ENCODE results near the gene NXPH1.

The NXPH1 gene

GRCh38 chr7:8567626-8568025 lies 134.2 kb downstream of the NXPH1 start:
- H3K27me3 Mint-ChIP-seq = no peaks in the 10 kb centered on the region
- H3K4me1 Mint-ChIP-seq = no peaks in the 10 kb centered on the region
- no peak overlapping the region for H3K27ac Mint-ChIP-seq
- DNase-seq (ENCODE audit: low spot score in 2 of 2) = no peak
- H3K36me3 Mint-ChIP-seq = no peaks in the 10 kb centered on the region
- no peak overlapping the region for H3K4me3 Mint-ChIP-seq
- no peaks in the 10 kb centered on the region for H3K9me3 Mint-ChIP-seq
- no peak for ATAC-seq (ENCODE audit: low read depth)

- Mint-ChIP-seq H3K27ac (no peak overlapping the region), H3K4me1 (no peaks in the 10 kb centered on the region), H3K27me3 (no peaks in the 10 kb centered on the region), H3K36me3 (no peaks in the 10 kb centered on the region), H3K9me3 (no peaks in the 10 kb centered on the region), H3K4me3 (no peak overlapping the region)
- ATAC-seq (ENCODE audit: low read depth) (no peak), DNase-seq (ENCODE audit: low spot score in 2 of 2) (no peak)
These were observed 146.3 kb downstream of the NXPH1 start for GRCh38 chr7:8579661-8580194.

DNA sequence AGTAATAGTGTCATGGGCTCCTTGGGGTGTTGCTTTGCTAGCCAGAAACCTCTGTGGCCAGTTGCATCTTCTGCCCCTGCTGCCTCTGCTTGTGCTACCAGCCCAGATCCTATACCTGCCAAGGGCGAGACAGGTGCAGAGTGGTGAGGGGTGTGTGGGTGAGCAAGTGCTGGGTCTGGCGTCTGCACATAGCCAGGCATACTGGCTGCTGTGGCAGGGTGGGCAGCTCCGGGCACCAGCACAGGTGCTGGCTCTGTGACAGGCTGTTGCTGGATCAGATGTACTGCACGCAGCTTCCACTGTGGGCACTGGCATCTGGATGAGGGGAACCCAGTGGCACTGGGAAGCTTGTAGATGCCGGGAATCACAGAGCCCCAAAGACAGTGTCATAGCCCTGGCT lies 148.4 kb downstream of the NXPH1 start:
- Mint-ChIP-seq H3K36me3 (no peaks in the 10 kb centered on the region), H3K9me3 (no peaks in the 10 kb centered on the region), H3K4me3 (no peak overlapping the region), H3K4me1 (no peaks in the 10 kb centered on the region), H3K27me3 (no peaks in the 10 kb centered on the region), H3K27ac (no peak overlapping the region)
- ATAC-seq (ENCODE audit: low read depth) (no peak), DNase-seq (ENCODE audit: low spot score in 2 of 2) (no peak)

- no peak for ATAC-seq (ENCODE audit: low read depth)
- no peak overlapping the region for H3K27ac Mint-ChIP-seq
These were observed 149.3 kb downstream of the NXPH1 start for GRCh38 chr7:8582728-8583127.

GRCh38 chr7:8585591-8585990 lies 152.2 kb downstream of the NXPH1 start:
- ATAC-seq (ENCODE audit: low read depth) = no peak
- H3K27me3 Mint-ChIP-seq = no peaks in the 10 kb centered on the region
- H3K4me3 Mint-ChIP-seq = no peak overlapping the region
- no peaks in the 10 kb centered on the region for H3K4me1 Mint-ChIP-seq
- H3K36me3 Mint-ChIP-seq = no peaks in the 10 kb centered on the region
- no peak for DNase-seq (ENCODE audit: low spot score in 2 of 2)
- peaks cover 2% of the 10 kb centered on the region for H3K9me3 Mint-ChIP-seq
- H3K27ac Mint-ChIP-seq = no peak overlapping the region

More at GRCh38 chr7:8582728-8583127, 149.3 kb downstream of the NXPH1 start:
- Mint-ChIP-seq H3K27me3 (no peaks in the 10 kb centered on the region), H3K9me3 (no peaks in the 10 kb centered on the region), H3K4me3 (no peak overlapping the region), H3K36me3 (no peaks in the 10 kb centered on the region), H3K4me1 (no peaks in the 10 kb centered on the region)
- no peak for DNase-seq (ENCODE audit: low spot score in 2 of 2)

- peaks cover 4% of the 10 kb centered on the region for H3K9me3 Mint-ChIP-seq
- H3K27me3 Mint-ChIP-seq = no peaks in the 10 kb centered on the region
- ATAC-seq (ENCODE audit: low read depth) = no peak
- H3K36me3 Mint-ChIP-seq = no peaks in the 10 kb centered on the region
- H3K27ac Mint-ChIP-seq = no peak overlapping the region
- H3K4me1 Mint-ChIP-seq = no peaks in the 10 kb centered on the region
- no peak for DNase-seq (ENCODE audit: low spot score in 2 of 2)
- no peak overlapping the region for H3K4me3 Mint-ChIP-seq
These were observed 156.8 kb downstream of the NXPH1 start for GRCh38 chr7:8590225-8590624.

DNA sequence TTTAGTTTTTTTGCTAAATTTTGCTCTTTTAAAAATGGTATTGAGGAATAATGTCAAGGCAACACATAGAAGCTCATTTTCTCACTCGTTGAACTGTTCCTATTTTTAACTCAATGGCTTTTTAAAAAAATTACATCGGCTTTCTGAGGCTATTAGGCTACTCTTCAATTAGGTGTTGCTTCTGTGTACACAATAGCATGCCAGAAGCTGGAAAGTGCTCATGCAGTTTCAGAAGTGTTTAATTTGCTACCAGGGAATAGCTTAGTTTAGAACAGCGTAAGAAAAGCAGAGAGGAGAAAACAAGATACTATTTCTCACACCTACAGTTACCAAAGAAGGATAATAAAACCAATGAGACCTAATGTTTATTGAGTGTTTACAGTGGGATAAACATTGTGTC lies 157.4 kb downstream of the NXPH1 start:
- no peak overlapping the region for H3K4me3 Mint-ChIP-seq
- H3K4me1 Mint-ChIP-seq = no peaks in the 10 kb centered on the region
- H3K27ac Mint-ChIP-seq = no peak overlapping the region
- peaks cover 4% of the 10 kb centered on the region for H3K9me3 Mint-ChIP-seq
- DNase-seq (ENCODE audit: low spot score in 2 of 2) (no peak), ATAC-seq (ENCODE audit: low read depth) (no peak)
- no peaks in the 10 kb centered on the region for H3K36me3 Mint-ChIP-seq
- H3K27me3 Mint-ChIP-seq = no peaks in the 10 kb centered on the region

DNA sequence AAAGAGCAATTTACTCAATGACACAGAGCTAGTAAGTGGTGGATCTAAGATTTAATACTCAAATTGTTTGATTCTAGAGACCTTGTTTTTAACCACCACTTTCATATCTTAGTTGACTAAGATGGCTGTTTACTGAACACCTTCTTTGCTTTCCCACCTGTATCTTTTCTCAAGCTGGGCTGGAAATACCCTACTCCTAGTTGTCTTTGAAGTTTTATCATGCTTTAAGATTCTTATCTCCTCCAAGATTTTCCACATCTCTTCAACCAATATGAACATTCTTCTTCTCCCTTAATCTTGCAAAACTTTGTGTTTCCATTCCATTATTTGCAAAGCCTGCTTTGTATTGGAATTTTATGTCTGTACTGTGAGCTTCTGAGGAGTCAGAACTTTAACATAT lies 157.9 kb downstream of the NXPH1 start:
- DNase-seq (ENCODE audit: low spot score in 2 of 2) = no peak
- Mint-ChIP-seq H3K9me3 (peaks cover 4% of the 10 kb centered on the region), H3K27me3 (no peaks in the 10 kb centered on the region)

DNA sequence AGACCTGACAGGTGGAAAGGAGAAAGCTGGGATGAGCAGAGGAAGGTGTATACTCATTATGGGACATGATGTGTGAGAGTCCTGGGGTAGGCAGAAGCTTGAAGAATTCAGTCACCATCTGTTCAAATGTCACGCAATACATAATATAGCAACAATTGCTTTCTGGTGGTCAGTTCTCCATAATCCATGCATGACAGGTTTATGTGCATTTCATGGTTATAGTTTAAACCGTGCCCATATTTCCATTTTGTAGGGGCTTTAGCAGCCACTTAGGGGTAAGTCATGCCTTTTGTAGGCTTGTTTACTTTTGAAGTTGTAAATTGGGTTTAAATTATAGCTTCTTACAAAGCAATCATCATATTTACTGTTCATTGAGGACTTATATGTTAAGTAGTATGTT lies 158.8 kb downstream of the NXPH1 start:
- no peaks in the 10 kb centered on the region for H3K4me1 Mint-ChIP-seq
- H3K27me3 Mint-ChIP-seq = no peaks in the 10 kb centered on the region
- H3K9me3 Mint-ChIP-seq = peaks cover 4% of the 10 kb centered on the region
- no peaks in the 10 kb centered on the region for H3K36me3 Mint-ChIP-seq
- DNase-seq (ENCODE audit: low spot score in 2 of 2) (no peak), ATAC-seq (ENCODE audit: low read depth) (no peak)
- H3K4me3 Mint-ChIP-seq = no peak overlapping the region
- H3K27ac Mint-ChIP-seq = no peak overlapping the region

More for the DNA sequence above, 157.9 kb downstream of the NXPH1 start:
- Mint-ChIP-seq H3K4me1 (no peaks in the 10 kb centered on the region), H3K36me3 (no peaks in the 10 kb centered on the region), H3K4me3 (no peak overlapping the region), H3K27ac (no peak overlapping the region)
- ATAC-seq (ENCODE audit: low read depth) = no peak

DNA sequence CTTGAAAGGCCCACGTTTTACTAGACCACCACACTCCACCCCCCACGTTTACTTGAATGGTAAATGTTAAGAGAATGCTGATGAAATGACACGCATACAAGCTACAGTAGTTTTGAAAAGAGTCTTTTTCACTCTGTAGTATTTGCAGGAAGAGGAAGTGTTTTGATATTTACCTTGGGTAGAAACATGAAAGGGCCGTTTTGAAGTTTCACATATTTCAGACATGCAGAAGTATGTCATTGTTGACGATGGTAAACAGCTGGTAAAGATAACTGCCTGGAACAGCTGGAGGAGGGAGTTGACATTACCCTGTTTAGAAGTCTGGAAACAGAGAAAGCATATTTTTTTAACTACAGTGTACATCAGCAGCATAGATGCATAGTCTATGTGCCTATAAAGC lies 160.7 kb downstream of the NXPH1 start:
- no peak for DNase-seq (ENCODE audit: low spot score in 2 of 2)
- no peaks in the 10 kb centered on the region for H3K27me3 Mint-ChIP-seq
- H3K27ac Mint-ChIP-seq = no peak overlapping the region
- no peak for ATAC-seq (ENCODE audit: low read depth)
- no peak overlapping the region for H3K4me3 Mint-ChIP-seq
- peaks cover 3% of the 10 kb centered on the region for H3K9me3 Mint-ChIP-seq
- no peaks in the 10 kb centered on the region for H3K4me1 Mint-ChIP-seq
- H3K36me3 Mint-ChIP-seq = no peaks in the 10 kb centered on the region

DNA sequence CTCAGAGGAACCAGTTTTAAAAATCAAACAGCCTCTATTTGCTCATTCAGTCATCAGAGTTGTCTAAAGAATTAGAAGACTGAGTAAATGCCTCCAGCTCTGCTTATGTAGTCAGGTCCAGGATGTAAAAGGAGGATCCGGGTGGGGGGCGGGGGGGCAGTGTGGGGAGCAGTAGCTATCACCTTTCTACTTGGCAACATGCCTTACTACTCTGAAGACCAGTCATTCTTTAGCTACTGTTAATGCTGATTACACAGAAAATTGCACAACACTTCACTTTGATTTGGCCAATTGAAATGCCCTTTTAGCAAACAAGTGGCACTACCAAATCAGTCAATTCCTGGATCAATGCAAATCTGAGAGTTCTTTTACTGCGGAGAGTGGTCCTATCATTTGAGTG lies 164.2 kb downstream of the NXPH1 start:
- DNase-seq (ENCODE audit: low spot score in 2 of 2) (no peak), ATAC-seq (ENCODE audit: low read depth) (no peak)
- H3K9me3 Mint-ChIP-seq = peaks cover 1% of the 10 kb centered on the region
- H3K27ac Mint-ChIP-seq = no peak overlapping the region
- no peaks in the 10 kb centered on the region for H3K4me1 Mint-ChIP-seq
- no peaks in the 10 kb centered on the region for H3K36me3 Mint-ChIP-seq
- no peak overlapping the region for H3K4me3 Mint-ChIP-seq
- H3K27me3 Mint-ChIP-seq = no peaks in the 10 kb centered on the region

DNA sequence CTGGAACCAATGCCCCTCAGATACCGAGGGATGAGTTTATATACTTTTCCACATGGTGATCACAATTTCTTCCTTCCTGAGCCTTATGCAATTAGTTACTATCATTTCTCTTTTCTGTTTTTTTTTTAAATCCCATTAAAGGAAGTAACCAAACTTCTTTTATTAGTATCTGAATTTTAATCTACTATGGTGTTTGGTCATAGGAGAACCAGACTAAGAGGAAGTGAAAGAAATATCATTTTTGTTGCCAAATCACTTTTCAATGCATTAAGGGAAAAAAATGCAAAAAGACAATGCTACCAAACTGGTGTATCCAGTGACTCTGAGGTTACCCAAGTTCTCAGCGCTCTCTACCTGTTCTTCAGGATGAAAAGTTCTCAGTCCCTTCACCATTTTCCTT lies 167.7 kb downstream of the NXPH1 start:
- H3K27ac Mint-ChIP-seq = no peak overlapping the region
- no peaks in the 10 kb centered on the region for H3K27me3 Mint-ChIP-seq
- H3K4me3 Mint-ChIP-seq = no peak overlapping the region
- DNase-seq (ENCODE audit: low spot score in 2 of 2) (no peak), ATAC-seq (ENCODE audit: low read depth) (no peak)
- no peaks in the 10 kb centered on the region for H3K4me1 Mint-ChIP-seq
- peaks cover 1% of the 10 kb centered on the region for H3K9me3 Mint-ChIP-seq
- H3K36me3 Mint-ChIP-seq = no peaks in the 10 kb centered on the region

- Mint-ChIP-seq H3K36me3 (no peaks in the 10 kb centered on the region), H3K27me3 (peaks cover 1% of the 10 kb centered on the region), H3K4me1 (no peaks in the 10 kb centered on the region), H3K9me3 (peaks cover 2% of the 10 kb centered on the region), H3K27ac (no peak overlapping the region), H3K4me3 (no peak overlapping the region)
- DNase-seq (ENCODE audit: low spot score in 2 of 2) (no peak), ATAC-seq (ENCODE audit: low read depth) (no peak)
These were observed 171.8 kb downstream of the NXPH1 start for GRCh38 chr7:8605221-8605620.

DNA sequence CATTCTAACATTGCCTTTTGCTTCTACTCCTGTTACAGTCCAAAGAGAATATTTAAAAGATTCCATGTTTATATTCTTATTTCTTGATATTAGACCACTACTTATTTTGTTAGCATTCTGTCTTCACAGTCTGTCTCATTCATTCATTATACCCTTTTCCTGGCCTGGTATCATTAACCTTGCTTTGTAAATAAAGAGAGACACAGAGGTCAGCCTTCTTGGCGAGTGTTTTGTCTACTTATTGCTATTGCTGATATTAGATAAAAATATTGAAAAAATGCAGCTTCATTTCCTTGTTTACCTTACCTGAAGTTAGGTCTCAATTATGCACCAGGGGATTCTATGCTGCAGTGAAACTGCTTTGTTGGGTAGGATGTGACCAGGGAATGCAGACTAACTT lies 179.2 kb downstream of the NXPH1 start:
- ATAC-seq (ENCODE audit: low read depth) = no peak
- peaks cover 1% of the 10 kb centered on the region for H3K27me3 Mint-ChIP-seq
- H3K27ac Mint-ChIP-seq = no peak overlapping the region
- no peak for DNase-seq (ENCODE audit: low spot score in 2 of 2)
- peaks cover 5% of the 10 kb centered on the region for H3K9me3 Mint-ChIP-seq
- no peaks in the 10 kb centered on the region for H3K4me1 Mint-ChIP-seq
- H3K4me3 Mint-ChIP-seq = no peak overlapping the region
- no peaks in the 10 kb centered on the region for H3K36me3 Mint-ChIP-seq

DNA sequence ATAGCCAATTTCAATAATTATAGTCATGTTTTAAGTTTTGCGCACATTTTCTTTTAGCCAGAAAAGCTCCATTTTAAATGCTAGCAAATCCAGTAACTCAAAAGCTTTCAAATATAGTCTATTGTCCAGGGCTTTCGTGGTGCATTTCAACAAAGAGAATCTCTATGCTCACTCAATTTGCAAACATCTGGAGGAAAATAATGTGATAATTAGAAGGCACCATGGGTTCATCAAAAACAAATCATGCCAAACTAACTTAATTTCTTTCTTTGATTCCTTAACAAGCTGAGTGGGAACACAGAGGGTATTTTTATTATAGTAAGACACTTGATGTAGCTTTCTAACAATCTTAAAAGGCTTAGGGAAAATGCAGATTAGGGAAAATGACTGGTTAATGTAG lies 179.8 kb downstream of the NXPH1 start:
- DNase-seq (ENCODE audit: low spot score in 2 of 2) = no peak
- Mint-ChIP-seq H3K36me3 (no peaks in the 10 kb centered on the region), H3K4me3 (no peak overlapping the region), H3K27me3 (no peaks in the 10 kb centered on the region), H3K9me3 (peaks cover 3% of the 10 kb centered on the region), H3K4me1 (no peaks in the 10 kb centered on the region), H3K27ac (no peak overlapping the region)
- no peak for ATAC-seq (ENCODE audit: low read depth)

All from memory B cell (primary cell).